ENCODE measurements around the gene PCCA.

GRCh38 chr13:100559886-100560285 lies 471.0 kb downstream of the PCCA start:
- TF ChIP-seq CTCF (IDR thresholded peaks at IDR 0.05) (no peak), RCOR1 (IDR thresholded peaks at IDR 0.05; ENCODE audit: low read depth, low read length) (no peak), REST (IDR thresholded peaks at IDR 0.05) (no peak), EP300 (IDR thresholded peaks at IDR 0.05) (no peak), NFE2L2 (conservative IDR thresholded peaks at IDR 0.05; ENCODE audit: low read length) (no peak), BHLHE40 (IDR thresholded peaks at IDR 0.05; ENCODE audit: low read depth, low read length) (no peak), HOXA7 (CRISPR knock-in tag; IDR thresholded peaks at IDR 0.05) (no peak), MYC (IDR thresholded peaks at IDR 0.05; ENCODE audit: borderline replicate concordance, low read length) (no peak), RNF2 (IDR thresholded peaks at IDR 0.05; ENCODE audit: borderline replicate concordance, low read depth) (no peak)

Measured in A549 (cell line).